COLO829 (cell line): Measurements from ENCODE around the gene KCNJ14.
A peak's percentile ranks its signal among the peaks of the same experiment; 100 is the strongest.

Source experiments
- DNase-seq: peaks from one replicate; pipeline ENCODE4 v3.0.0; 2012; ENCODE audit warnings: low spot score

The KCNJ14 gene

GRCh38 chr19:48508729-48509411 lies 53.5 kb downstream of the KCNJ14 start:
- DNase-seq = no peak

GRCh38 chr19:48509467-48510194 lies 54.3 kb downstream of the KCNJ14 start:
- DNase-seq = no peak

GRCh38 chr19:48510421-48511268 lies 55.3 kb downstream of the KCNJ14 start:
- no peak for DNase-seq

- no peak for DNase-seq
Observed at GRCh38 chr19:48511321-48511731, 56.0 kb downstream of the KCNJ14 start.

- DNase-seq = no peak
Observed at GRCh38 chr19:48511800-48512503, 56.6 kb downstream of the KCNJ14 start, which contains the start of gene LMTK3. LMTK3 (minus strand) TSS chr19:48511835; CDS start chr19:48511576, 259 bp downstream.

GRCh38 chr19:48512504-48513288 lies 57.3 kb downstream of the KCNJ14 start:
- DNase-seq = no peak

- DNase-seq = peak; percentile 72
Observed at GRCh38 chr19:48513289-48514122, 58.1 kb downstream of the KCNJ14 start.

- DNase-seq = no peak
Observed at GRCh38 chr19:48514123-48514458, 58.7 kb downstream of the KCNJ14 start.

- no peak for DNase-seq
Observed at GRCh38 chr19:48516536-48516935, 61.2 kb downstream of the KCNJ14 start.
